ENCODE results near the gene COL1A2. TPM values are rescaled to one million over a fixed set of nuclear protein-coding genes. Genes with fewer than 3 reads are reported as not detected.

The COL1A2 gene
- total RNA-seq, 1 experiment from 2014 or later, result 144 TPM

- TF ChIP-seq EZH2 (IDR thresholded peaks at IDR 0.05; ENCODE audit: borderline replicate concordance, low read depth, low read length, poor library complexity, severe bottlenecking), result no peak
- TF ChIP-seq CTCF (conservative IDR thresholded peaks at IDR 0.05; ENCODE audit: low read depth, low read length), result no peak
- DNase-seq (ENCODE audit: low spot score), result no peak
- Histone ChIP-seq H3K27ac (ENCODE audit: low read depth, low read length, poor library complexity, severe bottlenecking) (no peak overlapping the region), H3K4me1 (ENCODE audit: insufficient read depth, low read length, poor library complexity, severe bottlenecking) (peaks cover 24% of the 10 kb centered on the region), H3K36me3 (ENCODE audit: insufficient read depth, low read length, poor library complexity, severe bottlenecking) (no peaks in the 10 kb centered on the region), H3K4me3 (ENCODE audit: low read depth, low read length, poor library complexity, severe bottlenecking) (no peak overlapping the region), H3K27me3 (replicated peaks; ENCODE audit: insufficient read depth, low read depth, low read length, poor library complexity) (no peaks in the 10 kb centered on the region), H3K9me3 (ENCODE audit: low read depth, low read length, poor library complexity, severe bottlenecking) (no peaks in the 10 kb centered on the region)
- intact Hi-C loops (cut with micrococcal nuclease; ENCODE audit: unreplicated experiment), result no loop called here
- no TSS peak for BruUV-seq (replicated peaks)
- ChIA-PET POLR2A (ENCODE audit: low non-redundant PET) (no interaction called here), CTCF (no interaction called here)
These were observed 14.4 kb upstream of the COL1A2 start for GRCh38 chr7:94380264-94380663.

- DNase-seq (ENCODE audit: low spot score), result no peak
- Histone ChIP-seq H3K4me3 (ENCODE audit: low read depth, low read length, poor library complexity, severe bottlenecking) (no peak overlapping the region), H3K27me3 (replicated peaks; ENCODE audit: insufficient read depth, low read depth, low read length, poor library complexity) (no peaks in the 10 kb centered on the region), H3K4me1 (ENCODE audit: insufficient read depth, low read length, poor library complexity, severe bottlenecking) (peaks cover 11% of the 10 kb centered on the region), H3K9me3 (ENCODE audit: low read depth, low read length, poor library complexity, severe bottlenecking) (no peaks in the 10 kb centered on the region), H3K36me3 (ENCODE audit: insufficient read depth, low read length, poor library complexity, severe bottlenecking) (no peaks in the 10 kb centered on the region), H3K27ac (ENCODE audit: low read depth, low read length, poor library complexity, severe bottlenecking) (no peak overlapping the region)
- TF ChIP-seq EZH2 (IDR thresholded peaks at IDR 0.05; ENCODE audit: borderline replicate concordance, low read depth, low read length, poor library complexity, severe bottlenecking) (no peak), CTCF (conservative IDR thresholded peaks at IDR 0.05; ENCODE audit: low read depth, low read length) (no peak)
- BruUV-seq (replicated peaks), result no TSS peak
- CTCF ChIA-PET, result no interaction called here
- POLR2A ChIA-PET (ENCODE audit: low non-redundant PET), result no interaction called here
- intact Hi-C loops (cut with micrococcal nuclease; ENCODE audit: unreplicated experiment), result no loop called here
These were observed 12.6 kb upstream of the COL1A2 start for GRCh38 chr7:94382132-94382531.

- Histone ChIP-seq H3K27ac (ENCODE audit: low read depth, low read length, poor library complexity, severe bottlenecking) (no peak overlapping the region), H3K4me1 (ENCODE audit: insufficient read depth, low read length, poor library complexity, severe bottlenecking) (peaks cover 11% of the 10 kb centered on the region), H3K4me3 (ENCODE audit: low read depth, low read length, poor library complexity, severe bottlenecking) (no peak overlapping the region), H3K9me3 (ENCODE audit: low read depth, low read length, poor library complexity, severe bottlenecking) (no peaks in the 10 kb centered on the region), H3K27me3 (replicated peaks; ENCODE audit: insufficient read depth, low read depth, low read length, poor library complexity) (no peaks in the 10 kb centered on the region), H3K36me3 (ENCODE audit: insufficient read depth, low read length, poor library complexity, severe bottlenecking) (no peaks in the 10 kb centered on the region)
- no TSS peak for BruUV-seq (replicated peaks)
- no peak for DNase-seq (ENCODE audit: low spot score)
- POLR2A ChIA-PET (ENCODE audit: low non-redundant PET), result no interaction called here
- intact Hi-C loops (cut with micrococcal nuclease; ENCODE audit: unreplicated experiment), result no loop called here
- CTCF ChIA-PET, result no interaction called here
- no peak for TF ChIP-seq CTCF (conservative IDR thresholded peaks at IDR 0.05; ENCODE audit: low read depth, low read length)
- TF ChIP-seq EZH2 (IDR thresholded peaks at IDR 0.05; ENCODE audit: borderline replicate concordance, low read depth, low read length, poor library complexity, severe bottlenecking), result no peak
These were observed 11.9 kb upstream of the COL1A2 start for GRCh38 chr7:94382746-94383145.
